H1 (cell line): ENCODE data around the gene CYP26C1. TPM values are rescaled to one million over a fixed set of nuclear protein-coding genes. Genes with fewer than 3 reads are reported as not detected.

Experiments
- CTCF ChIA-PET: fragments of 300-600 bp; sonication (Branson Sonifier 250); formaldehyde crosslinking; loops from one replicate; lab custom pipeline; 2021; ENCODE audit not compliant: partially characterized antibody; lab: Charles Lee
- POLR2A ChIA-PET: fragments of 300-600 bp; sonication (Branson Sonifier 250); formaldehyde crosslinking; loops from one replicate; lab custom pipeline; 2021; ENCODE audit warnings: inconsistent platforms; ENCODE audit not compliant: partially characterized antibody; lab: Charles Lee
- DNase-seq, 2 experiments: peaks; one replicate each; pipeline versions ENCODE4 v3.0.0 to v3.0.0-alpha.2; 2010 to 2022; ENCODE audit warnings: low spot score in 2 of 2, low read depth in 1 of 2, mixed read lengths in 1 of 2
- FAIRE-seq: peaks from 2 replicates; lab custom pipeline; 2011; peaks lifted over from hg19 to GRCh38; lab: Jason Lieb, UNC
- H2AFZ ChIP-seq: 2 replicates; pipeline ENCODE4 v1.8.1; 2012; ENCODE audit warnings: low read length, inconsistent platforms
- H2AK5ac ChIP-seq: 2 replicates; pipeline ENCODE4 v1.6.1; 2013; ENCODE audit warnings: low read depth, low read length
- H2BK120ac ChIP-seq: replicated peaks from 2 replicates; pipeline ENCODE3; 2013; ENCODE audit warnings: low read depth, low read length, inconsistent platforms
- H2BK12ac ChIP-seq: 2 replicates; pipeline ENCODE4 v1.6.1; 2013; ENCODE audit warnings: low read depth, low read length
- H2BK15ac ChIP-seq: 2 replicates; pipeline ENCODE4 v1.6.1; 2013; ENCODE audit warnings: low read length
- H2BK20ac ChIP-seq: 2 replicates; pipeline ENCODE4 v1.6.1; 2013; ENCODE audit warnings: low read length
- H2BK5ac ChIP-seq: 2 replicates; pipeline ENCODE4 v1.6.1; 2013; ENCODE audit warnings: low read depth, low read length
- H3K14ac ChIP-seq: 2 replicates; pipeline ENCODE4 v1.6.1; 2013; ENCODE audit warnings: inconsistent platforms; ENCODE audit not compliant: insufficient read length
- H3K18ac ChIP-seq: 2 replicates; pipeline ENCODE4 v1.6.1; 2013; ENCODE audit warnings: low read length; ENCODE audit errors: extremely low read depth
- H3K23ac ChIP-seq: 2 replicates; pipeline ENCODE4 v1.6.1; 2013; ENCODE audit warnings: inconsistent platforms; ENCODE audit not compliant: insufficient read length
- H3K23me2 ChIP-seq: 2 replicates; pipeline ENCODE4 v1.6.1; 2013; ENCODE audit warnings: low read depth, low read length
- H3K27ac ChIP-seq: 2 replicates; pipeline ENCODE4 v1.6.1; 2011; ENCODE audit warnings: low read depth, low read length, inconsistent platforms
- H3K27me3 ChIP-seq, 4 experiments: replicated peaks in 1 of 4; 1 replicate in 1 of 4; 2 replicates in 3 of 4; pipeline versions ENCODE4 v1.6.1 to v1.8.1; 2011 to 2013; ENCODE audit warnings: low read length in 3 of 4, mild to moderate bottlenecking in 3 of 4, inconsistent platforms in 2 of 4, mixed read lengths in 2 of 4, moderate library complexity in 1 of 4; ENCODE audit not compliant: control insufficient read depth in 3 of 4, insufficient read depth in 3 of 4; ENCODE audit errors: extremely low read depth in 1 of 4
- H3K36me3 ChIP-seq, 4 experiments: 2 replicates each; pipeline versions ENCODE4 v1.6.1 to v1.8.1; 2011 to 2013; ENCODE audit warnings: mild to moderate bottlenecking in 4 of 4, low read length in 3 of 4, moderate library complexity in 2 of 4, control low read depth in 1 of 4, inconsistent platforms in 1 of 4; ENCODE audit not compliant: insufficient read depth in 4 of 4, control insufficient read depth in 2 of 4
- H3K4ac ChIP-seq: replicated peaks from 2 replicates; pipeline ENCODE3; 2013; ENCODE audit warnings: low read length, low read depth, mixed read lengths, inconsistent platforms; ENCODE audit not compliant: insufficient read length
- H3K4me1 ChIP-seq, 4 experiments: replicated peaks in 1 of 4; 1 replicate in 1 of 4; 2 replicates in 3 of 4; pipeline versions ENCODE4 v1.6.1 to v1.8.1; 2011 to 2013; ENCODE audit warnings: low read length in 3 of 4, inconsistent platforms in 2 of 4, mixed read lengths in 1 of 4; ENCODE audit not compliant: insufficient read depth in 4 of 4, control insufficient read depth in 3 of 4
- H3K4me2 ChIP-seq, 2 experiments: 2 replicates each; pipeline versions ENCODE4 v1.6.1 to v1.8.1; 2011 to 2013; ENCODE audit warnings: low read depth in 2 of 2, low read length in 2 of 2, control low read depth in 1 of 2, inconsistent platforms in 1 of 2, mild to moderate bottlenecking in 1 of 2; ENCODE audit not compliant: insufficient read depth in 1 of 2
- H3K4me3 ChIP-seq, 4 experiments: fragments of 200-600, 300-600 bp in 1 of 4; sonication (generic), shearing (Covaris generic), sonication (Bioruptor Twin) in 1 of 4; 2 replicates each; pipeline versions ENCODE4 v1.5.1 to v1.8.1; 2011 to 2016; ENCODE audit warnings: low read length in 4 of 4, low read depth in 3 of 4, control low read depth in 2 of 4, inconsistent platforms in 2 of 4, mild to moderate bottlenecking in 2 of 4, mixed read lengths in 1 of 4, moderate library complexity in 1 of 4; ENCODE audit not compliant: insufficient read depth in 2 of 4; ENCODE audit errors: extremely low read depth in 1 of 4
- H3K56ac ChIP-seq: replicated peaks from 2 replicates; pipeline ENCODE3; 2013; ENCODE audit warnings: low read depth, mild to moderate bottlenecking, mixed read lengths, low read length, inconsistent platforms; ENCODE audit not compliant: insufficient read length
- H3K79me1 ChIP-seq: 2 replicates; pipeline ENCODE4 v1.6.1; 2013; ENCODE audit warnings: low read depth, low read length, control low read depth
- H3K79me2 ChIP-seq, 2 experiments: 2 replicates each; pipeline versions ENCODE4 v1.6.1 to v1.8.1; 2012 to 2013; ENCODE audit warnings: low read length in 2 of 2, mild to moderate bottlenecking in 2 of 2, inconsistent platforms in 1 of 2; ENCODE audit not compliant: insufficient read depth in 2 of 2, control insufficient read depth in 1 of 2
- H3K9ac ChIP-seq, 4 experiments: replicated peaks in 1 of 4; 1 replicate in 1 of 4; 2 replicates in 3 of 4; pipeline versions ENCODE4 v1.6.1 to v1.8.1; 2011 to 2013; ENCODE audit warnings: low read depth in 3 of 4, low read length in 3 of 4, control low read depth in 2 of 4, mild to moderate bottlenecking in 2 of 4, moderate library complexity in 2 of 4, inconsistent platforms in 1 of 4; ENCODE audit errors: extremely low read depth in 1 of 4
- H3K9me3 ChIP-seq, 2 experiments: 2 replicates each; pipeline versions ENCODE4 v1.6.1 to v1.8.1; 2012 to 2013; ENCODE audit warnings: mild to moderate bottlenecking in 2 of 2, moderate library complexity in 2 of 2, control low read depth in 1 of 2, inconsistent platforms in 1 of 2, low read depth in 1 of 2, low read length in 1 of 2, mixed read lengths in 1 of 2; ENCODE audit not compliant: insufficient read depth in 2 of 2
- H4K20me1 ChIP-seq, 2 experiments: replicated peaks in 1 of 2; 2 replicates each; pipeline versions ENCODE3 to v1.8.1; 2011 to 2013; ENCODE audit warnings: inconsistent platforms in 2 of 2, low read length in 2 of 2, mild to moderate bottlenecking in 1 of 2; ENCODE audit not compliant: insufficient read depth in 2 of 2, control insufficient read depth in 1 of 2
- H4K5ac ChIP-seq: 2 replicates; pipeline ENCODE4 v1.6.1; 2013; ENCODE audit warnings: low read length, low read depth, mixed read lengths, inconsistent platforms; ENCODE audit not compliant: insufficient read length
- H4K8ac ChIP-seq: 2 replicates; pipeline ENCODE4 v1.8.0; 2013; ENCODE audit warnings: mild to moderate bottlenecking, moderate library complexity, low read length, inconsistent platforms; ENCODE audit not compliant: insufficient read depth; ENCODE audit errors: extremely low read depth
- H4K91ac ChIP-seq: replicated peaks from 2 replicates; pipeline ENCODE3; 2013; ENCODE audit warnings: low read length, mixed read lengths, inconsistent platforms; ENCODE audit not compliant: insufficient read length
- BACH1 ChIP-seq: IDR thresholded peaks from 2 replicates; pipeline ENCODE4 v1.6.1; 2012; ENCODE audit warnings: low read length, improper control_type of control experiment
- CBX5 ChIP-seq: fragments of 300-800, 300-1000 bp; sonication (generic); IDR thresholded peaks from 2 replicates; pipeline ENCODE4 v1.7.1; 2016; ENCODE audit warnings: antibody characterized with exemption, low read length, low read depth
- E2F6 ChIP-seq: IDR thresholded peaks from 2 replicates; pipeline ENCODE4 v1.6.1; 2012; ENCODE audit warnings: inconsistent platforms
- EZH2 ChIP-seq: fragments of 200-600 bp; sonication (generic); IDR thresholded peaks from 2 replicates; pipeline ENCODE4 v1.7.1; 2012; ENCODE audit warnings: low read depth, mild to moderate bottlenecking, moderate library complexity, low read length, inconsistent platforms; ENCODE audit not compliant: severe bottlenecking
- HDAC6 ChIP-seq: IDR thresholded peaks from one replicate; pipeline ENCODE4 v1.7.1; 2012; ENCODE audit warnings: low read depth, mild to moderate bottlenecking, inconsistent platforms, low read length, moderate library complexity
- KDM1A ChIP-seq: fragments of 200-600, 300-600 bp; sonication (generic); IDR thresholded peaks from 2 replicates; pipeline ENCODE4 v1.7.1; 2016; ENCODE audit warnings: mild to moderate bottlenecking, low read length, borderline replicate concordance
- MAFK ChIP-seq: IDR thresholded peaks from 2 replicates; pipeline ENCODE4 v1.6.1; 2012; ENCODE audit warnings: low read depth, mild to moderate bottlenecking, improper control_type of control experiment, low read length
- RBBP5 ChIP-seq: IDR thresholded peaks from 2 replicates; pipeline ENCODE4 v1.7.1; 2012; ENCODE audit warnings: low read depth, mild to moderate bottlenecking, inconsistent platforms, low read length, moderate library complexity, borderline replicate concordance
- RNF2 ChIP-seq: fragments of 200-900, 300-1000 bp; sonication (generic); IDR thresholded peaks from 2 replicates; pipeline ENCODE4 v1.7.1; 2016; ENCODE audit warnings: borderline replicate concordance, low read depth, mild to moderate bottlenecking, antibody characterized with exemption, low read length; ENCODE audit not compliant: poor library complexity, severe bottlenecking; ENCODE audit errors: missing control alignments
- RXRA ChIP-seq: IDR thresholded peaks from 2 replicates; pipeline ENCODE4 v1.6.1; 2011; ENCODE audit warnings: low read depth, mild to moderate bottlenecking, low read length, moderate library complexity; ENCODE audit not compliant: insufficient read depth
- SAP30 ChIP-seq: fragments of 300-600 bp; sonication (generic); IDR thresholded peaks from 2 replicates; pipeline ENCODE4 v1.7.1; 2012; ENCODE audit warnings: low read length, moderate library complexity, mild to moderate bottlenecking, inconsistent platforms; ENCODE audit not compliant: insufficient read depth, insufficient replicate concordance
- TAF7 ChIP-seq: optimal IDR thresholded peaks from 2 replicates; pipeline ENCODE3; 2011; ENCODE audit warnings: low read depth, mild to moderate bottlenecking, inconsistent platforms, low read length, moderate library complexity, borderline replicate concordance
- WGBS, 2 experiments: shearing (Covaris generic) in 1 of 2; methylation state at CpG; one replicate each; pipeline versions ENCODE4 v1.1.6 to v1.1.7; 2013 to 2015; ENCODE audit warnings: low lambda C conversion rate in 2 of 2, mixed read lengths in 2 of 2, inconsistent platforms in 1 of 2, low coverage in 1 of 2, missing lambda C conversion rate in 1 of 2; ENCODE audit not compliant: insufficient replicate concordance in 2 of 2, insufficient coverage in 1 of 2, insufficient read length in 1 of 2; ENCODE audit errors: extremely low coverage in 1 of 2, missing lambda C conversion rate in 1 of 2; 5-methylcytosine and 5-hydroxymethylcytosine counted together
- polyA plus RNA-seq, 7 experiments: library from polyadenylated mRNA; depleted of rRNA in 3 of 7; stranded (reverse) in 5 of 7; unstranded in 2 of 7; fragments of >200 nt in 5 of 7; fragments of 200-250 nt in 2 of 7; gene quantifications; 1 replicate in 5 of 7; 2 replicates in 1 of 7; 4 replicates in 1 of 7; pipeline versions ENCODE4 v1.2.1 to v1.2.3, GENCODE V29; 2011 to 2013; ENCODE audit warnings: missing spikeins in 2 of 7, mixed read lengths in 2 of 7
- total RNA-seq: library from RNA; stranded (reverse); fragmentation: NEBNext Ultra II Directional; extraction: Animal tissue kit (Norgen Biotek cat#: 25700); gene quantifications from 2 replicates; pipeline ENCODE4 v1.2.1, GENCODE V29; 2021

The CYP26C1 gene
- total and polyA plus RNA-seq, 2 of the 8 experiments (the other 6 are each of a cell fraction or from before 2014, with no cell fraction given): 0.12 to 0.28 TPM

- WGBS, 2 experiments: 81% methylated on average over 2 of the region's 2 CpGs; no CpG with 5 or more reads in 1 of the 2 experiments
- no peak overlapping the region for H3K4me2 ChIP-seq
- no peak overlapping the region for H3K56ac ChIP-seq
- H2BK5ac ChIP-seq: no peak overlapping the region
- no peaks in the 10 kb centered on the region for H3K79me2 ChIP-seq
- H2AK5ac ChIP-seq: no peak overlapping the region
- H3K23ac ChIP-seq: no peak overlapping the region
- H2BK120ac ChIP-seq: no peak overlapping the region
- H2BK15ac ChIP-seq: no peak overlapping the region
- peaks cover 0 to 2% (median 0%) of the 10 kb centered on the region in 4 experiments; a peak in 2 of 7 replicates for H3K27me3 ChIP-seq
- FAIRE-seq: no peak
- H2BK12ac ChIP-seq: no peak overlapping the region
- no peak overlapping the region; the same call in 1 of the 2 replicates for H3K18ac ChIP-seq
- no peak overlapping the region for H3K27ac ChIP-seq
- DNase-seq: no peak
- H3K4me1 ChIP-seq: no peaks in the 10 kb centered on the region; a peak in 1 of 7 replicates
- no peak overlapping the region for H3K14ac ChIP-seq
- H3K36me3 ChIP-seq: no peaks in the 10 kb centered on the region
- CTCF ChIA-PET: interaction anchor here (3.8 kb wide), 1 partner anchor 178 kb away, joined by 27 read pairs; no protein-coding TSS in a partner anchor
- no peaks in the 10 kb centered on the region for H3K79me1 ChIP-seq
- H3K4ac ChIP-seq: no peak overlapping the region
- H3K9me3 ChIP-seq: peaks cover 5 to 7% of the 10 kb centered on the region in 2 experiments; a peak in 2 of 4 replicates
- no peak overlapping the region for H2BK20ac ChIP-seq
- H3K23me2 ChIP-seq: no peaks in the 10 kb centered on the region
- no peak overlapping the region for H4K91ac ChIP-seq
- H3K4me3 ChIP-seq: no peak overlapping the region
- H2AFZ ChIP-seq: no peak overlapping the region
- H4K20me1 ChIP-seq: no peaks in the 10 kb centered on the region
- H4K8ac ChIP-seq: no peak overlapping the region
- POLR2A ChIA-PET: no interaction called here
- no peak overlapping the region for H4K5ac ChIP-seq
- H3K9ac ChIP-seq: no peak overlapping the region
- TF ChIP-seq EZH2 (no peak), RBBP5 (no peak), BACH1 (no peak), MAFK (no peak), E2F6 (no peak), RNF2 (no peak), HDAC6 (no peak), KDM1A (no peak), CBX5 (no peak), TAF7 (no peak), RXRA (no peak), SAP30 (no peak)
Observed at GRCh38 chr10:93113042-93113441, 52.4 kb downstream of the CYP26C1 start.
